ENCODE measurements around the gene RAP1GAP2.

RAP1GAP2 gene

DNA sequence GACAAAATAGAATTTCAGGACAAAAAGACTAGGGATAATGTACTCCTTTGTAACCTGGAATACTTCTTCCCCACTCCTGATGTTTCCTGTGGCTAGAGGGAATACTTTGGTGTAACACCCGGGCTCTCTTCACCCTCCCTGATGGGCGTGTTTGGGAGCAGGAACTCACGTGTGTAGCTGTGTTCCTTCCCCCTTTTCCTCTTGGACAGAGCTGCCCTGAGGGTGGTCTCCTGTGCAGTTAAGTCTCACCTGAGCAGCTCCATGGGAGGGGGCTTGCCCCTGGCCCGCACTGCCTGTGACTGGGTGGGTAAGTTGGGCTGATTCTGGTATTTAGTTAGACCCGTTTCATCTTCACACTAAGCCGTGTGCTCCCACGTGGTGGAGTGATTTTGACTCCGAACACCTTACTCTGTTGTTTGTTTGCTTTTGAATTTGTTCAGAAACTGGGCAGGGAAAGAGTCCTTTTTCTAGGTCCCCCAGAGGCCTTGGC, 179.3 kb downstream of the RAP1GAP2 start (continued):
- peak; percentile 72 for TF ChIP-seq ZNF692 (tag by site-specific recombination; IDR thresholded peaks at IDR 0.05)
- TF ChIP-seq IKZF3 (tag by site-specific recombination; IDR thresholded peaks at IDR 0.05), result peak; percentile 91
- TF ChIP-seq ZSCAN30 (tag by site-specific recombination; IDR thresholded peaks at IDR 0.05), result peak; percentile 85
- TF ChIP-seq MEIS1 (CRISPR knock-in tag; IDR thresholded peaks at IDR 0.05; ENCODE audit: borderline replicate concordance), result no peak
- peak; percentile 94 for TF ChIP-seq ZNF561 (tag by site-specific recombination; IDR thresholded peaks at IDR 0.05; ENCODE audit: borderline replicate concordance)
- no peak for TF ChIP-seq ZNF549 (tag by site-specific recombination; IDR thresholded peaks at IDR 0.05)
- TF ChIP-seq, protein P1, sequence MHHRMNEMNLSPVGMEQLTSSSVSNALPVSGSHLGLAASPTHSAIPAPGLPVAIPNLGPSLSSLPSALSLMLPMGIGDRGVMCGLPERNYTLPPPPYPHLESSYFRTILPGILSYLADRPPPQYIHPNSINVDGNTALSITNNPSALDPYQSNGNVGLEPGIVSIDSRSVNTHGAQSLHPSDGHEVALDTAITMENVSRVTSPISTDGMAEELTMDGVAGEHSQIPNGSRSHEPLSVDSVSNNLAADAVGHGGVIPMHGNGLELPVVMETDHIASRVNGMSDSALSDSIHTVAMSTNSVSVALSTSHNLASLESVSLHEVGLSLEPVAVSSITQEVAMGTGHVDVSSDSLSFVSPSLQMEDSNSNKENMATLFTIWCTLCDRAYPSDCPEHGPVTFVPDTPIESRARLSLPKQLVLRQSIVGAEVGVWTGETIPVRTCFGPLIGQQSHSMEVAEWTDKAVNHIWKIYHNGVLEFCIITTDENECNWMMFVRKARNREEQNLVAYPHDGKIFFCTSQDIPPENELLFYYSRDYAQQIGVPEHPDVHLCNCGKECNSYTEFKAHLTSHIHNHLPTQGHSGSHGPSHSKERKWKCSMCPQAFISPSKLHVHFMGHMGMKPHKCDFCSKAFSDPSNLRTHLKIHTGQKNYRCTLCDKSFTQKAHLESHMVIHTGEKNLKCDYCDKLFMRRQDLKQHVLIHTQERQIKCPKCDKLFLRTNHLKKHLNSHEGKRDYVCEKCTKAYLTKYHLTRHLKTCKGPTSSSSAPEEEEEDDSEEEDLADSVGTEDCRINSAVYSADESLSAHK (tag by site-specific recombination; IDR thresholded peaks at IDR 0.05), result peak; percentile 42; the same call in 1 of the 2 replicates
- TF ChIP-seq ZNF658 (tag by site-specific recombination; IDR thresholded peaks at IDR 0.05), result no peak
- peak; percentile 60; the same call in 1 of the 2 replicates for TF ChIP-seq ZFP37 (tag by site-specific recombination; IDR thresholded peaks at IDR 0.05)
- peak; percentile 65 for TF ChIP-seq ZBTB17 (tag by site-specific recombination; IDR thresholded peaks at IDR 0.05)
- peak; percentile 93 for TF ChIP-seq KLF8 (tag by site-specific recombination; IDR thresholded peaks at IDR 0.05)
- no peak for TF ChIP-seq ZNF121 (tag by site-specific recombination; IDR thresholded peaks at IDR 0.05)
- TF ChIP-seq ZBTB48 (tag by site-specific recombination; IDR thresholded peaks at IDR 0.05), result peak; percentile 54; the same call in 1 of the 2 replicates
- no peak for TF ChIP-seq AEBP2 (tag by site-specific recombination; IDR thresholded peaks at IDR 0.05; ENCODE audit: borderline replicate concordance)
- peak; percentile 73; the same call in 1 of the 2 replicates for TF ChIP-seq ZNF558 (tag by site-specific recombination; IDR thresholded peaks at IDR 0.05)
- TF ChIP-seq ZNF792 (tag by site-specific recombination; IDR thresholded peaks at IDR 0.05), result no peak
- TF ChIP-seq ZNF366 (tag by site-specific recombination; conservative IDR thresholded peaks at IDR 0.05), result peak; percentile 57
- TF ChIP-seq KLF16 (tag by site-specific recombination; IDR thresholded peaks at IDR 0.05), result peak; percentile 95
- TF ChIP-seq, protein P2, sequence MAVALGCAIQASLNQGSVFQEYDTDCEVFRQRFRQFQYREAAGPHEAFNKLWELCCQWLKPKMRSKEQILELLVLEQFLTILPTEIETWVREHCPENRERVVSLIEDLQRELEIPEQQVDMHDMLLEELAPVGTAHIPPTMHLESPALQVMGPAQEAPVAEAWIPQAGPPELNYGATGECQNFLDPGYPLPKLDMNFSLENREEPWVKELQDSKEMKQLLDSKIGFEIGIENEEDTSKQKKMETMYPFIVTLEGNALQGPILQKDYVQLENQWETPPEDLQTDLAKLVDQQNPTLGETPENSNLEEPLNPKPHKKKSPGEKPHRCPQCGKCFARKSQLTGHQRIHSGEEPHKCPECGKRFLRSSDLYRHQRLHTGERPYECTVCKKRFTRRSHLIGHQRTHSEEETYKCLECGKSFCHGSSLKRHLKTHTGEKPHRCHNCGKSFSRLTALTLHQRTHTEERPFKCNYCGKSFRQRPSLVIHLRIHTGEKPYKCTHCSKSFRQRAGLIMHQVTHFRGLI (tag by site-specific recombination; IDR thresholded peaks at IDR 0.05), result no peak
- peak; percentile 99 for TF ChIP-seq ZNF660 (tag by site-specific recombination; IDR thresholded peaks at IDR 0.05)
- TF ChIP-seq ZFP69B (tag by site-specific recombination; IDR thresholded peaks at IDR 0.05), result peak; percentile 53; the same call in 1 of the 2 replicates
- TF ChIP-seq, protein P3, sequence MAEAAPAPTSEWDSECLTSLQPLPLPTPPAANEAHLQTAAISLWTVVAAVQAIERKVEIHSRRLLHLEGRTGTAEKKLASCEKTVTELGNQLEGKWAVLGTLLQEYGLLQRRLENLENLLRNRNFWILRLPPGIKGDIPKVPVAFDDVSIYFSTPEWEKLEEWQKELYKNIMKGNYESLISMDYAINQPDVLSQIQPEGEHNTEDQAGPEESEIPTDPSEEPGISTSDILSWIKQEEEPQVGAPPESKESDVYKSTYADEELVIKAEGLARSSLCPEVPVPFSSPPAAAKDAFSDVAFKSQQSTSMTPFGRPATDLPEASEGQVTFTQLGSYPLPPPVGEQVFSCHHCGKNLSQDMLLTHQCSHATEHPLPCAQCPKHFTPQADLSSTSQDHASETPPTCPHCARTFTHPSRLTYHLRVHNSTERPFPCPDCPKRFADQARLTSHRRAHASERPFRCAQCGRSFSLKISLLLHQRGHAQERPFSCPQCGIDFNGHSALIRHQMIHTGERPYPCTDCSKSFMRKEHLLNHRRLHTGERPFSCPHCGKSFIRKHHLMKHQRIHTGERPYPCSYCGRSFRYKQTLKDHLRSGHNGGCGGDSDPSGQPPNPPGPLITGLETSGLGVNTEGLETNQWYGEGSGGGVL (tag by site-specific recombination; IDR thresholded peaks at IDR 0.05), result no peak
- no peak for TF ChIP-seq ZNF354C (tag by site-specific recombination; IDR thresholded peaks at IDR 0.05; ENCODE audit: borderline replicate concordance, low read depth)
- TF ChIP-seq RBAK (tag by site-specific recombination; IDR thresholded peaks at IDR 0.05), result no peak
- TF ChIP-seq ZNF18 (tag by site-specific recombination; IDR thresholded peaks at IDR 0.05), result peak; percentile 59
- no peak for TF ChIP-seq ZBTB7A (tag by site-specific recombination; IDR thresholded peaks at IDR 0.05; ENCODE audit: low read depth)
- peak; percentile 79 for TF ChIP-seq ZNF600 (tag by site-specific recombination; IDR thresholded peaks at IDR 0.05)
- TF ChIP-seq YY1 (tag by site-specific recombination; IDR thresholded peaks at IDR 0.05), result peak; percentile 36; the same call in 1 of the 2 replicates
- TF ChIP-seq ZNF138 (tag by site-specific recombination; IDR thresholded peaks at IDR 0.05; ENCODE audit: borderline replicate concordance), result no peak
- TF ChIP-seq ZNF311 (tag by site-specific recombination; IDR thresholded peaks at IDR 0.05; ENCODE audit: borderline replicate concordance), result no peak
- no peak for TF ChIP-seq ZNF555 (tag by site-specific recombination; conservative IDR thresholded peaks at IDR 0.05)
